ENCODE results near the gene LELP1. TPM values are rescaled to one million over a fixed set of nuclear protein-coding genes. Genes with fewer than 3 reads are reported as not detected.
"Not testable (repeated sequence)": the region's sequence is repeated elsewhere in the genome, so short reads cannot be mapped to it uniquely, and the experiment has no call there.

Gene LELP1
- total RNA-seq, result not detected

- no peak for ATAC-seq
- no peak for DNase-seq (ENCODE audit: low spot score)
Measured at GRCh38 chr1:153203130-153203529, at the start of gene LELP1. Gene LELP1, plus strand, starts transcription at chr1:153203430. Its CDS starts 1,278 bp downstream, at chr1:153204708.

GRCh38 chr1:153155541-153155940, 47.7 kb upstream of the LELP1 start:
- no peak for ATAC-seq
- no peak for DNase-seq (ENCODE audit: low spot score)

DNA sequence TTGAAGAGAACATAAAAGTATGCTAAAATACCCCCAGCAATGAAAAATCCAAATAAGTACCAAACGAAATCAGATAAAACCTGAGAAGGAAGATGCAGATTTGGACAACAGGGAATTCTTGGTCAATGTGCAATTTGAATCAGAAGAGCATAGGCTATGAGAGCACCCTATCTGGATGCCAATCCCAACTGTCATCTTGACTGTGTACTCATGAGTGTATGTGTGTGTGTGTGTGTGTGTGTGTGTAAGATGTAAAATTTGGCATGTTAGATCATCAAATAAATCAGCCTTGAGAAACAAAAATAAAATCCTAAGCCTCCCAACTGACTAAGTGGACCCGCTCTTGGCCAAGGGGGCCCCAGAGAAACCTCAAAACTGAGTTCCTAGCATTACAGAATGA, 34.5 kb upstream of the LELP1 start:
- no peak for DNase-seq (ENCODE audit: low spot score)
- ATAC-seq, result no peak

GRCh38 chr1:153174624-153175023, 28.6 kb upstream of the LELP1 start:
- DNase-seq (ENCODE audit: low spot score) (no peak), ATAC-seq (no peak)

- ATAC-seq, result peak; percentile 37
- DNase-seq (ENCODE audit: low spot score), result no peak
Measured at GRCh38 chr1:153178922-153179321, 24.3 kb upstream of the LELP1 start.

GRCh38 chr1:153180556-153180955, 22.7 kb upstream of the LELP1 start:
- ATAC-seq, result no peak
- no peak for DNase-seq (ENCODE audit: low spot score)

GRCh38 chr1:153188301-153188700, 14.9 kb upstream of the LELP1 start:
- ATAC-seq; DNase-seq (ENCODE audit: low spot score): not testable (repeated sequence)

DNA sequence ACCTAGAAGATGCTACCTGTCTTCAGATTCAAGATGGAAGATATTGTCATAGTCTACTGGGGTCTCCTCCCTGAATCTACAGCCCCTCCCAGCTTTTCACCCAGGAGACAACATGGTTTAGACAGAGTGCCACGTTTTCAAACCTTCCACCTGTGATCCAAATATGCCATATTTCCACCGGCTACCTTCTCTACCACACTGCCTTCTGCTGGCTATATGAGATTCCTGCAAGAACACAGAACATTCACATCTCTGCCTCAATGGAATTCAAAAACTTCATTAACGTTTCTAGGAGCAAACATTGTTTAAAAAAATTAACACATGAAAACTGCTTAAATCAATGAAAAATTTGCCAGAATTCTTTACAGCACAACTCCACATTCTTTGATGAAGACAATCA, 12.9 kb upstream of the LELP1 start:
- peak; percentile 42 for ATAC-seq

GRCh38 chr1:153192697-153193096, 10.5 kb upstream of the LELP1 start:
- DNase-seq (ENCODE audit: low spot score), result no peak

More for the DNA sequence above, 12.9 kb upstream of the LELP1 start:
- no peak for DNase-seq (ENCODE audit: low spot score)

GRCh38 chr1:153194331-153195050, 8.7 kb upstream of the LELP1 start:
- ATAC-seq (no peak), DNase-seq (ENCODE audit: low spot score) (no peak)

More at GRCh38 chr1:153192697-153193096, 10.5 kb upstream of the LELP1 start:
- ATAC-seq, result peak; percentile 57

DNA sequence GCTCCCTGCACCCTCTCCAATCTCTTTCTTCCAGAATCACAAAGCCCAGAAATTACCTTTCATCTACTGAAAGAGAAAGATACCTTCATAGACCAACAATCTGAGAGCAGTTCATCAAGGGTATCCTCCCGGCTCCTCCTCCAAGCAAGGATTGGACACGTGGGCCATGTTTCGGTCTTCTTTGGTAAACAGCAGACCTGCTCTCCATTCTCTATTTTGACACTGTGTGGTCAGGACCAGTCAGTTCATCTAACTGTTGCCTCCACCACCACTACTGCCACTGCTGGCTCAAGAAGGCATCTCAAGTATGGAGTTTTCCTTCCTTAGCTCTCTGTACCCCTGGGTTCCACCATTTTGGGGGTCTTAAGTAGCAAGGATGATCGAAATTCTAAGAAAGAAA, 8.0 kb upstream of the LELP1 start:
- DNase-seq (ENCODE audit: low spot score) (no peak), ATAC-seq (no peak)

DNA sequence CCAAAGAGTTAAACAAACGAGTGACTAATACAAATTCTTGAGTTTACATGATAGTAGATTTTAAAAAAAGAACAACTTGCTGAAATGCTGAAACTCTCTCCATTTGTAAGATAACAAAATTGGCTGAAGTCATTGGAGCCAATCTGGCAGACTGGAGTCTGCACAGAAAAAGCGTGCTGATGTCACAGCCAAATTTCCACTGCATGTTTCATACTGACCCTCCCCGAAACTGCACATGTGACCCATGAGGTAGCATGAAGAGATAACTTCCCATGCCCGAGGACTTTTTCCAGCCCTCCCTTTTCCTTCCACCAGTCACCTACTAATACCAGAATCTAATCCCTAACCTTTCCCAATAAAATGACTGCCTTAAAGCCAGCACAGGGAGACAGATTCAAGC, 1.2 kb upstream of the LELP1 start:
- DNase-seq (ENCODE audit: low spot score) (no peak), ATAC-seq (no peak)

GRCh38 chr1:153206631-153207030, 3.4 kb downstream of the LELP1 start:
- ATAC-seq (no peak), DNase-seq (ENCODE audit: low spot score) (no peak)

DNA sequence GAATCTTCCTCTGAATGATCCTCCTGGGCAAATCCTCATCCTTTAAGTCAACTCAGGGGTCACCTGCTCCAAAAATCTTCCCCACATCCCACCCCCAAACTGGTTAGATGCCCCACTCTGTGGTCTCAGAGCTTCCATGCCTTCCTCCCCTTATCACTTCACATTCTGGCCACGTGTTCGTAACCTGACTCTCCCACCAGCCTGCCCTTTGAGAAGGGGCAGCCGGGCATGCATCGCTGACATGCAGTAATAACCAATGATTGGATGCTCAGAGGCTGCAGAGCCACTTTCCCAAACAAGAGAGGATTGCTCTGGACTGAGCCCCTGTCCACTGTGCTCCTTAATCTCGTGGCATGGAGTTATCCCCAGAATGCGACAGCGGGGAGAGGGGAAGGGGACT, 7.0 kb downstream of the LELP1 start:
- DNase-seq (ENCODE audit: low spot score), result no peak
- ATAC-seq, result no peak

DNA sequence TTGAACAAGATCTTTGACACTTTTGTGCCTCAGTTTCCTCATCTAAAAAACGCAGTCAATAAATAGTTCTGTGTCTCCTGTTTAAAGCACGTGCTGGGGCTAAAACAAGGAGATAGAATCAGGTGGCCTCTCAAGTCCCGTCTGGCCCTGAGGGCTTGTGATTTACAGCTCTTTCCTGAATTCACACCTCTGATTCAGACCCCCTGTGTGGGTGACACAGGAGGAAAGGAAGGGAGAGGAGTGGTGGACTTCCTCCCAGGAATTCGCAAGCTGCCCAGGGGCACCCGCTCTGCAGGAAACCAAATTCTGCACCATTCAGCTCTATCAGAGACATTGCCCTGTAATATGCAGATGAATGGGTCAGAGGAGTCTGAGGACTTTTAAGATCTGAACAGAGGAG, 9.0 kb downstream of the LELP1 start:
- no peak for ATAC-seq

DNA sequence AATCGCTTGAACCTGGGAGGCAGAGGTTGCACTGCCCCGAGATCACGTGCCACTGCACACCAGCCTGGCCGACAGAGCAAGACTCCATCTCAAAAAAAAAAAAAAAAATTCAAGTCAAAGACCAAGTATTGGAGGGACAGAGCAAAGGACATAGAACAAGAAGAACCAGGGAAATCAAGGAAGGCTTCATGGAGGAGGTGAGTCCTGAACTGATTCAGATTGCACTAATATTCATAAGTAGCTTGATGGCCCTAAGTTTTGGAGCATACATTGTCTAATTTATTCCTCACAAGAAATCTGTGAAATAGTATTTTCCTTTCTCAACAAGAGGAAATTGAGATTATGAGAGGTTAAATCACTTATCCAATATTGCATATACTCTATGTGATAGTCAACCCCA, 10.3 kb downstream of the LELP1 start:
- DNase-seq (ENCODE audit: low spot score) (no peak), ATAC-seq (no peak)

More for the DNA sequence above, 9.0 kb downstream of the LELP1 start:
- no peak for DNase-seq (ENCODE audit: low spot score)

DNA sequence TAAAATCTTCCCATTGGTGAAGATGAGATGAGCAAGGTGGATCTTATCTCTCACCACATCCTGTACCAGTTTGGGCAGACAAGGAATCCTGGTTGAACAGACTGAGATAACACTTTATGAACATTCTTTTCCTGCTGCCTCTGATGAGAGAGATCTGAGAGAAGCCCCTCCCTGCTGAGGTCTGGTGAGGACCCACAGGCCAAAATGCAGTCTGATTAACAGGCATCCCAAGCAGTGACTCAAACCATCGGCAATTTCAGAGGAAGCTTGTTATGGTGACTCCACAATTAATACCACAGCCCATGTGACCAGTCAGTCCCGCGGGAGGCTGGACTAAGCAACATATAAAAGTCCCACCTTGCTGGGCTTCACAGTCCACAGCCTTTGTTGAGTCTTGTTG, 14.0 kb downstream of the LELP1 start, which contains the start of gene PRR9:
TSS of gene PRR9 (plus strand) at position 373 of the 400 bp plus-strand sequence. CDS start 561 bp downstream, outside the sequence.
- ATAC-seq (no peak), DNase-seq (ENCODE audit: low spot score) (no peak)

DNA sequence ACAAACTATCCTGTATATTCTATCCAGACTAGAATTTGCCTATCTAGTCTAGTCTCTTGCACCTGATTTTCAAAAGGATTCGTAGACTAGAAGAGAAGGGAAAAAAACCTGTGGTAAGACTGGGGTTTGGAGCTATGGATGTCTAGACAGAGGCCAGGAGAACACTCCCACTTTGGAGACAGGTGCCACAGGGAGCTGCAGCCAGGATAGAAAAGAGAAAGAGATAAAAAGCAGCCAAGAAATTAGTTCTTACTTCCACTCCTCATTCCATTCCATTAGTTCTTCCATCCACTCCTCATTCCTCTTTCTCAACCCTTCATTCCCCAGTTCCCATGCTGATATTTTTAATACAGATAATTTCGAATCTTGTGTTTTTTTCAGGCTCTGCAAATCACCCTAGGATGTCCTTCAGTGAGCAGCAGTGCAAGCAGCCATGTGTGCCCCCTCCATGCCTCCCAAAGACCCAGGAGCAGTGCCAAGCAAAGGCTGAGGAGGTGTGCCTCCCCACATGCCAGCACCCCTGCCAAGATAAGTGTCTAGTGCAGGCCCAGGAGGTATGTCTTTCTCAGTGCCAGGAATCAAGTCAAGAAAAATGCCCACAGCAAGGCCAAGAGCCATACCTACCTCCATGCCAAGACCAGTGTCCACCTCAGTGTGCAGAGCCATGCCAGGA, 14.7 kb downstream of the LELP1 start:
- no peak for DNase-seq (ENCODE audit: low spot score)
- no peak for ATAC-seq

GRCh38 chr1:153220606-153221303, 17.5 kb downstream of the LELP1 start:
- no peak for DNase-seq (ENCODE audit: low spot score)
- ATAC-seq, result no peak

DNA sequence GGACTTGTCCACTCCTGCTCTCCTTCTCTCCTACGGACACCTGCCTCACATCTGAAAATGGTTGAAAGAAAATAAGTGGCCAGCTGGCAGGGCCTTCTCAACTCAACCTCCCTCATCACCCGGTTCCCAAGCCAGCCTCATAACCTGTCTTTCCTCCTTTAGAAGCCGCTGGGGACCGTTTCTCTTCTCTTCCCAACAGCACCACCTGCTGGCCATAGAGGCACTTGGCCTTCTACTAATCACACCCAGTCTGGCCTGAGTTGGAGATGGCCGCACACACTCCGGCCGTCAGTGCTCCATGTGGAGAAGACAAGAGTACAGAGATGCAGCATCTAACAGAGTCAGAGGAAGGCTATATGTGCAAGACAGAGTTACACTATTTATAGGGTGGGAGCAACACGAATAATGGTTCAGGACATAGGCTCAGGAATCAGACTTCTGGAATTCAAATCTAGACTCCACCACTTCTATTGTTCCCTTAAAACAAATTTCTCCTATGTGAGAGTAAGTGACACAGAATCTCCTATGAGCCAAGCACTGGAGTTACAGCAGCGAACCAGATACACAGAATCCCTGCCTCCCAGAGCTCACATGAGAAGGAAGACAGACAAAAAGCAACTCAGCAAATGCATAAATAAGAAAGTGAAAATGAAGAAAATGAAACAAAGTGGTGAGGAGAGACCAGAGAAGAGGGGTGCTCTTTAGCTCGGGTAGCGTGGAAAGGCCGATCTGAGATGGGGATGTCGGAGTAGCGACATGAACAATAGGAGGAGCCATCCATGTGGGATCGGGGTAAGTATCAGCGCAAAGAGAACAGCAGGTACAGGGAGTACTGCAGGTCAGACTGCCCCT, 20.0 kb downstream of the LELP1 start:
- DNase-seq (ENCODE audit: low spot score), result peak; percentile 73
- ATAC-seq, result peak; percentile 99

- no peak for DNase-seq (ENCODE audit: low spot score)
- no peak for ATAC-seq
Measured at GRCh38 chr1:153227810-153228209, 24.6 kb downstream of the LELP1 start.
